ENCODE measurements around the gene LRRC45.

DNA sequence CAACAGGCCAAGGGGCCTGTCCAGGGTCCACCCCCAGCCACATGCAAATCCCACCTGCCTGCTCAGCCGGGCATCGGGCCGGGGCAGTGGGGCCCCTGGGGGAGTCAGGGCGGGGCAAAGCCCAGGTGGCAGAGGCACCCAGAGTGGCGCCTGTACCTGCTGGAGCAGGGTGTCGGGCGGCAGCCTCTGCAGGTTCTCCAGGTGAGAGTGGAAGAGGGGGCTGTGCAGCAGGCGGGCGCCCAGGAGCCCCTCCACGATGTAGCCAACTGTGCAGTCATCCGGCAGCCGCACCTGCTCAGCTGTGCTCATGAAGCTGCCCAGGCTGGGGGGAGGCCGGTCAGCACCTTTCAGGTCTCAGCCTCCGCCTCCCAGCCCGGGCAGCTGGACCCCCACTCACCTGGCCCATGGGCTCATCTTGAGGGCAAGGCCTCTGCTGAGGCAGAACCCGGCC, 26.4 kb downstream of the LRRC45 start:
- no peak for TF ChIP-seq POLR2A (IDR thresholded peaks at IDR 0.05)
- TF ChIP-seq, protein P1, sequence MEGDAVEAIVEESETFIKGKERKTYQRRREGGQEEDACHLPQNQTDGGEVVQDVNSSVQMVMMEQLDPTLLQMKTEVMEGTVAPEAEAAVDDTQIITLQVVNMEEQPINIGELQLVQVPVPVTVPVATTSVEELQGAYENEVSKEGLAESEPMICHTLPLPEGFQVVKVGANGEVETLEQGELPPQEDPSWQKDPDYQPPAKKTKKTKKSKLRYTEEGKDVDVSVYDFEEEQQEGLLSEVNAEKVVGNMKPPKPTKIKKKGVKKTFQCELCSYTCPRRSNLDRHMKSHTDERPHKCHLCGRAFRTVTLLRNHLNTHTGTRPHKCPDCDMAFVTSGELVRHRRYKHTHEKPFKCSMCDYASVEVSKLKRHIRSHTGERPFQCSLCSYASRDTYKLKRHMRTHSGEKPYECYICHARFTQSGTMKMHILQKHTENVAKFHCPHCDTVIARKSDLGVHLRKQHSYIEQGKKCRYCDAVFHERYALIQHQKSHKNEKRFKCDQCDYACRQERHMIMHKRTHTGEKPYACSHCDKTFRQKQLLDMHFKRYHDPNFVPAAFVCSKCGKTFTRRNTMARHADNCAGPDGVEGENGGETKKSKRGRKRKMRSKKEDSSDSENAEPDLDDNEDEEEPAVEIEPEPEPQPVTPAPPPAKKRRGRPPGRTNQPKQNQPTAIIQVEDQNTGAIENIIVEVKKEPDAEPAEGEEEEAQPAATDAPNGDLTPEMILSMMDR (IDR thresholded peaks at IDR 0.05): no peak

Measured in adrenal gland (tissue), 5 donors.